ENCODE data around the gene ELF4.

ELF4 gene

DNA sequence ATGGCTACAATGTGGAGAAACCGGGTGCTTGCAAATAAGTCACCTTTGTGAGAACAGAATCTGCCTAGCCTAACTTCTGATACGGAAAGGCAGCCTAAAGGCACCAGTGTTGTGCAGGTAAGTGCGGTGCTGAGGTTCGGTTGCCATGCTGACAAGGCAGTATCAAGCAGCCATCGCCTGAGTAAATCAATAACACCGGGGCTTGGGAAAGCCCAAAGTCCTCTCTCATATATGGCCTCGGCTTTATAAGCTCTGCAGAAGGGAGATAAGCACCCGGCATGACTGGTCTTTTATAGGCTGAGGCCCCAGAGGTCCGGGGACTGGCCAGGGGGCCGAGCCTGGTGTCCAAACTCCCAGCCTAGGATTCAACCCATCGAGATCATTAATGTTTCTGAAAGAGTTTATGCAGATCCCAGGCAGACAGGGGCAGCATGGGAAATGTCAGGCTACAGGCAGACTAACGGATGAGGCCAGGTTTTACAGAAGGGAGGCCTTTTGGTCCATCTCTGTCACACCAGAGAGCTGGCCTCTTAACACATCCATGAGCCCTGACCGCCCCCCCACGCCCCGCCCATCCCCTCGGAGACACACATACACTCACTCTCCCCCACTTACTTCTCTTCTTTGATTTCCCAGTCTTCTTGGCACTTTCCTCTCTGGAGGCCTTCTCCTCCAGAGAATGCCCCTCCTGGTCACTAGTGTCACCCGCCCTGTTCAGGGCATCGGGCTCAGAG is 38.5 kb downstream of the ELF4 start:
- no peak for DNase-seq (ENCODE audit: low read depth)
- no peak overlapping the region for H3K4me3 ChIP-seq (ENCODE audit: low read length)
- TF ChIP-seq, protein P1, sequence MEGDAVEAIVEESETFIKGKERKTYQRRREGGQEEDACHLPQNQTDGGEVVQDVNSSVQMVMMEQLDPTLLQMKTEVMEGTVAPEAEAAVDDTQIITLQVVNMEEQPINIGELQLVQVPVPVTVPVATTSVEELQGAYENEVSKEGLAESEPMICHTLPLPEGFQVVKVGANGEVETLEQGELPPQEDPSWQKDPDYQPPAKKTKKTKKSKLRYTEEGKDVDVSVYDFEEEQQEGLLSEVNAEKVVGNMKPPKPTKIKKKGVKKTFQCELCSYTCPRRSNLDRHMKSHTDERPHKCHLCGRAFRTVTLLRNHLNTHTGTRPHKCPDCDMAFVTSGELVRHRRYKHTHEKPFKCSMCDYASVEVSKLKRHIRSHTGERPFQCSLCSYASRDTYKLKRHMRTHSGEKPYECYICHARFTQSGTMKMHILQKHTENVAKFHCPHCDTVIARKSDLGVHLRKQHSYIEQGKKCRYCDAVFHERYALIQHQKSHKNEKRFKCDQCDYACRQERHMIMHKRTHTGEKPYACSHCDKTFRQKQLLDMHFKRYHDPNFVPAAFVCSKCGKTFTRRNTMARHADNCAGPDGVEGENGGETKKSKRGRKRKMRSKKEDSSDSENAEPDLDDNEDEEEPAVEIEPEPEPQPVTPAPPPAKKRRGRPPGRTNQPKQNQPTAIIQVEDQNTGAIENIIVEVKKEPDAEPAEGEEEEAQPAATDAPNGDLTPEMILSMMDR (conservative IDR thresholded peaks at IDR 0.05; ENCODE audit: low read length) = no peak

DNA sequence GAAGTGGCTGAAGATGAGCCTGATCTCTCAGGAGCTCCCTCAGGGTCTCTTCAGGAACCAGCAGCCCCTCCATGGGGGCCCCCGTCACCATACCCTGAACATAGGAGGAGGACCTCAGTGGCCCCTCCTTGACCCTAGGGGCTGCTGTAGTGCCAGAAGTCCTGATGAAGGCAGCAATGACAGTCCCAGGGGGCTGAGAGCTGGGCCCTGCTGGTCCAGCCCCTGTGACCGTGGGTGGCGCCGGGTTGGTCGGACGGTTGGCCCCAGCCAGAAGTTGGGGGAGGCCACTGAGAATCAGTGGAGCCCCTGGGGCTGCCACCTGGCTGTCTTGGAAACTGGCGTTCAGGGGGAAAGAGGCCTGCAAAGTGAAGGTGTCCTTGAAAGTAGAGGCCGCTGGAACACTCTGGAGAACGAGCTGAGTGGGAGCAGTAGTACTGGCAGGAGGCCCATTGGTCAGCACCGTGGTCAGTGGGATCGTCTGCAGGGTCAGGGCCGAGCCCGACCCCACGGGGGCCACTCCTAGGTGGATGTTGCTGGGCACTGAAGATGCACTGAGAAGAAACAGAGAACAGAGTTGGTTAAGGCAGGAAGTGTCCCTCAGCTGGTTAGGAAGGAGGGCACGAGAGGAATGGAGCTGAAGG is 43.2 kb downstream of the ELF4 start:
- no peak for DNase-seq (ENCODE audit: low read depth)
- H3K4me3 ChIP-seq (ENCODE audit: low read length) = no peak overlapping the region
- TF ChIP-seq, protein P1 (conservative IDR thresholded peaks at IDR 0.05; ENCODE audit: low read length) = no peak

DNA sequence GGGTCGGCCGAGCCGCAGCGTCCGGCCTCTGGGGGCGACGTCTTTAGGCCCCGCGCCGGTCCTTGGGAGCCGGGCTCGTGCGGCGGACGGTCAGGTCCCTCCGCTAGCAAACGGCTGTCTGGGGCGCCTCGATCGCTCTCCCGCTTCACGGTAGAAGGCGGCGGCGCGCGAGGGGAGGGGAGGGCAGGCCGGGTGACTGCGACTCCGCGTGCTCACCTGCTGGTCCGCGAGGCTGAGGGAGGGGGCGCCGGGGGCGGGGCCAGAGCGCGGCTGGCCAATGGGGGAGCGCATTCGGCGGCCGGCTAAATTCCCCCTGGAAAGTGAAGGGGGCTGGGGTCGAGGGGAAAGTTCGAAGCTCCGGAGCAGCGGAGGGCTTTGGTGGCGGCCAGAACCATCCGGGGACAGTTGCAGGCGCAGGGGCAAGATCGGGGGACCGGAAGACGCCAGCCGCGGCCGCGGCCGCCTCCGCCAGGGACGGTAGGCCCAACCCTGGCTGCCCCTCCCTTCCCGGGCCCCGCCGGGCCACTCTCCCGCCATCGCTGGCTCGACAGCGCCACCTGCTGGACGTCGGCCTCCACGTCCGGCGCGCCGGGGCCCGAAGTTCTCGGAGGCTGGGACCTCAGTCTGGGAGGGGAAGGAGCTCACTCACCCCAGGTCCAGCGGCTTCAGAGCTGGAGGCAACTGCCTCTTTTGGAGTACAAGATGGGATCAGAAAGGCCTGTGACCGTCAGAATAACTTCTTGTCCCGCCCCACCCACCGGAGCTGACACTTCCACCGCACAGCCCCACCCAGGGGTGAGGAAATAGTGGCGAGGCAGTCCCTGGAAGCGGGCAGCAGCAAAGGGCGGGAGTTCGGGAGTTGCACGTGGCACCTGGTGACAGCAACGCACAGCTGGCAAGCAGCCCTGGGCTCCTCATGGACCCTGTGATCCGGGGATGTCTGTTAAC is 49.9 kb downstream of the ELF4 start:
- H3K4me3 ChIP-seq (ENCODE audit: low read length) = peak overlapping the region; percentile 60
- peak; percentile 53 for DNase-seq (ENCODE audit: low read depth)
- TF ChIP-seq, protein P1 (conservative IDR thresholded peaks at IDR 0.05; ENCODE audit: low read length) = peak; percentile 54

DNA sequence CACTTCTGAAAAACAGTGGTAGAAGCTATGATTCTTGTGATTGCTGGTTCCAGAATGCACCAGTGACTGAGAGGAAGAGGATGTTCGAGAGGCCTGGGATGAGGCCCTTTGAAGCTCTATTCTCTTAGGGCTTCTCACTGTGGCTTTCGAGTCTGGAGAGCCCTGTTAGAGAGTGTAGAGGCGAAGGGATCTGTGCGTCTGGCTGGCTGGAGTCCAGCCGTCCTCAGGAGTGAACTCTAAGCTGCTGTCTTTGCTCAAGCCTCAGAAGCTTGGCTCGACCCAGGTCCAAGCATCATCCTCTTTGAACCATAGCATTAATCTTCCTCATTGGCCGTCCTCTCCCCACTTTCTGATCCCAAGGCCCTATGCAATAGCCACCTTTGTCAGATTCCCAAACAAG is 51.6 kb downstream of the ELF4 start:
- DNase-seq (ENCODE audit: low read depth) = no peak
- TF ChIP-seq, protein P1 (conservative IDR thresholded peaks at IDR 0.05; ENCODE audit: low read length) = no peak
- no peak overlapping the region for H3K4me3 ChIP-seq (ENCODE audit: low read length)

DNA sequence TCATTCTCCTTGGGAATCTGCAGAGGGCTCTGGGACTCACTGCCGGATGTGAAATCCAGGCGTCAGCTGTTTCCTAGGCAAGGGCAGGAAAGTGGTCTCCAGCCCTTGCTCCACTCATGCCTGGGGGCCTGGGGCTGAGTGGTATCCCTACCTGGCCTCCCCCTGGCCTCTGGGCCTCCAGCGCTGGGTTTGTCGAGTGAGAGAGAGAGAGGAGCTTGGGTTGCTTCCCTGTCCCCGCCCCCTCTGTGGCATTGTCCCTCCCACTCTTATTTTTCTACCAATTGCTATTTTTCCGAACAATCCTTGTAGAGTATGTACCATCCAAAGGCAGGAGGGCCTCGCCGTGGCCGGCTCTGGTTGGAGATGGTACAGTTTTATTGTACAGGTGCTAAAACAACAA is 53.1 kb downstream of the ELF4 start:
- TF ChIP-seq, protein P1 (conservative IDR thresholded peaks at IDR 0.05; ENCODE audit: low read length) = no peak
- no peak for DNase-seq (ENCODE audit: low read depth)
- H3K4me3 ChIP-seq (ENCODE audit: low read length) = no peak overlapping the region

DNA sequence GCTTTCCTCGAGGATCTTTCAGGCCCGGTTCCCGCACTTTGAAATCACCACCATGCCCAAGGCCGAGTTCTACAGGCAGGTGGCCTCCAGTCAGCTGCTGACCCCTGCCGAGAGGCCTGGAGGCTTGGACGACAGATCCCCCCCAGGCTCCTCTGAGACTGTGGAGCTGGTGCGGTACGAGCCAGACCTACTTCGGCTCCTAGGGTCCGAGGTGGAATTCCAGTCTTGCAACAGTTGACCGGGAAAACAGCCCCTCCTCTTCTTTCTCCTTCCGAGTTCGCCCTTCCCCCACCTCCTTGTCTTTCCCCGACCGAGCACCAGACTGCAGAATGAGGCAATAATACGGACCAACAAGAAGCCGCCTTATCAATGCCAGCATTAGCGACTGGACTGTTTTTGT is 54.4 kb downstream of the ELF4 start:
- no peak for DNase-seq (ENCODE audit: low read depth)
- TF ChIP-seq, protein P1 (conservative IDR thresholded peaks at IDR 0.05; ENCODE audit: low read length) = no peak
- no peak overlapping the region for H3K4me3 ChIP-seq (ENCODE audit: low read length)

Data from AG10803 (cell line).